ENCODE results near the gene FOXN3.

The FOXN3 gene

DNA sequence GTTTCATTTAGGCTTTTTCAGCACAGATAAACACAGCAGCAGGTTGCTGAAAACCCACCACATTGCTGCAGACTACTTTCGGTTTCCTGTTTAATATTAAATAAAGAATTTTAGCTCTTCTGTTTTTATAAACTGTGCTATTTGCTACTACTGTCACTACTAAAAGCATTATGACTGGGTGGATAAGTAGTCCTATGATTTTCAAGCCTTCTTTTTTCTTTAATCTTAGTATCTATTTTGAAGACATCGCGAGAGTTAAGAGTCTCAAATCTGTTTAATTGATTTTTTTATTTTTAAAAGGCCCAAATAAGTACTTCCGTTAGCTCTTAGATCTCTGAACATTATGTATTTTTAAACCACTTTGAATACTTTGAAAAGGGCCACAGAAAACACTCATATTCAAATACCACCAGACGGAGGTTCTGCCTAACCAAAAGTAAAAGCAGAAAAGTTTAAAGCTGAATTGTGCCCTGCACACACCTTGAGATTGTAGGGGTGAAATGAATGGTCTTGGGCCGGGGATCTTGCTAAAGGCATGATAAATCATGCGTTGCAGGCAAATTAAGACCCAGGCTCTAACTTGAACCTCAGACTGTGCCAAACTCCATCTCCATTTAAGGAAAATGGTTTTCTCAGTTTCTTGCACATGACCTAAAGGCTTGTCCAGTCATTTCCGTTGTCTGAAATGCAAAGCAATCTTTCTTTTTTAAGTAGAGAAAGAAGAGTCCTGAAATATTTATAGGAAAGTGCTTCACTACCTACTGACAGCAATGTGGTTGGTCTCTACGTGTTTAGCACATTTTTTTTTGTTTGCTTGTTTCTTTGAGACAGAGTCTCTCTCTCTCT lies 13.6 kb upstream of the FOXN3 start:
- peak; percentile 16 to 26 for DNase-seq

DNA sequence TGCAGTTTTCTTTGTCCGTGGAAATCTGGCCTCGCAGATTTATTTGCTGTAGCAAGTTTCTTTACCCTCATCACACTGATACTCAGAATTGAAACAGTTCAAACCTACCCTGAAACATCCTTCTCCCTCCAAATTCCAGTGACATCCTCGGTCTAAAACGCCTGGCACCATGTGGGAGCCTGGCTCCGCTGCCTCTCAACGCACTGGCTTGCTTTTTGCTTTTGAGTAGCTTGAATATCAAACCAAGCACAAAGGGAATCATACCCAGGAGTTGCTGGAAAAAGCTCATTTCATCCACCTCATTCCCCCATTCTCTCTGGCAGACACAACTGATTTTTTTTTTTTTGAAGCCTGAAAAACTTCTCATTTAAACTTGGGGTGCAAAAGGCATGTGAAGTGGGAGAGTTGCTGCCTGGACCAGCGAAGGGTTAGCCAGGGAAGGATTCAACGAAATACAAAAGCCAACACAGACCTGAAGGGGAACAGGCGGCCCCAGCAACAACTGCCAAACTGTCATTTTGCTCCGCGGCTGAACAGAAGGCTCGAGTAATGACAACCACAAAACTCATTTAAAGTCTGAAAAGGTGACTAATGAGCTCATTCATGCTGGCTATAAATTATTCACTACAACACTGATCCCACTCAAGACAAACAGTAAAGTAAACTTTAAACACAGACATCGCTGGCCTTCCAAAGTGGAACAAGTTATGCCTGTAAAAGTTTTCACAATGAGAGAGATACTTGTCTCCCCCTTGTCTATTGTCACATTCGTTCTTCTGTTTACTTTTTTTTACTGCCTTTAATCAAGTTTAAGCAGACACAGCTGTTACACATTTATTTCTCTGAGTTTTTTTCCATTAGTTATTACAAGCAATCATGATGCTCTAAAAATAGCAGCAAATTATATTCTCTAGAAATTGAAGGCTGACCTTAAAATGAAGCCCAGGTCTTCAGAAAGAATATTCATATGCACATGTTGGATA lies 12.5 kb upstream of the FOXN3 start:
- DNase-seq, result peak; percentile 19 to 26

DNA sequence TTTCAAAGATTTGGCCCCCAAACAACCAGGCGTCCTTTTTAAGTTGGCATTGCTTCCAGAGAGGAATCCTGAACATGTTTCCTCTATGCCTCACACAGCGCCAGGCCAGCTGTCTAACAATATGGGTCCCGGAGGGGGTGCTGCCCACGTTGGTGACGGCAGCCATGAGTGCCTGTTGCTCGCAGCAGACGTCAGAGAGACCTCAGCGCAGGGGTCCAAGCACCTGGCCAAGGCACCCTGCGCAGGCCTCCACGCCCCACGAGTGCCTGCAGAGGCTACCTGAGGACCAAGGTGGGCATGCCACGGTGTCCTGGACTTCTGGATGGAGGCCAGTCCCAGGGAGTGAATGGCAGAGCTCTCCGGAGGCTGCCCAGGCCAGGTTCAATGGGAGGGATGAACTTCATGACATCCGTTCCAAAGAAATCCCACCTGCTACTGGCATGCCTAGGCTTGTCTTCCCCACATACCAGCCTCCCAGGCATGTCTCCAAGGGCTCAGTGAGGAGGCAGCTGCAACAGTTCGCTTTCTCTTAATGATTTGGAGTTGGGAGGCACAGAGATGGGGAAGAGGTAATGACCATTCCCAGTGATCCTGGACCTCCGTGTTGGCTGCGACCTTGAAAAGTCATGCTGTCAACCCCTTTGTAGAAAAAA lies 11.6 kb upstream of the FOXN3 start:
- no peak for DNase-seq

DNA sequence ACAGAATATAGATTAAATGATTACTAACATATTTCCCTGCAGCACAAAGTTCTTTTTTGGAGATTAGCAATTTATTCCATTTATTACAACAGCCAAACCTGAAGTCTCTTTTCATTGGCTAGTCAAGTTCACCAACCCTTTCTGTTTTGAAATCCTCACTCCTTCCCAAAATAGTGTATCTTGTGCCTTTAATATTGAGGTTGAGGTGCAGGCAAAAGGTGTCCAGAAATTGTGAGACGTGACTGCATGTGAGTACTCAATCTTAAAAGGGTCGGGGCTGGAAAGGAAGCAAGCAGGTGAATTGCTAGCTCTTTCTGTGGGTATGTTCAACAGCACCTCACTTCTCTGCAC lies 11.1 kb upstream of the FOXN3 start:
- DNase-seq, result no peak

DNA sequence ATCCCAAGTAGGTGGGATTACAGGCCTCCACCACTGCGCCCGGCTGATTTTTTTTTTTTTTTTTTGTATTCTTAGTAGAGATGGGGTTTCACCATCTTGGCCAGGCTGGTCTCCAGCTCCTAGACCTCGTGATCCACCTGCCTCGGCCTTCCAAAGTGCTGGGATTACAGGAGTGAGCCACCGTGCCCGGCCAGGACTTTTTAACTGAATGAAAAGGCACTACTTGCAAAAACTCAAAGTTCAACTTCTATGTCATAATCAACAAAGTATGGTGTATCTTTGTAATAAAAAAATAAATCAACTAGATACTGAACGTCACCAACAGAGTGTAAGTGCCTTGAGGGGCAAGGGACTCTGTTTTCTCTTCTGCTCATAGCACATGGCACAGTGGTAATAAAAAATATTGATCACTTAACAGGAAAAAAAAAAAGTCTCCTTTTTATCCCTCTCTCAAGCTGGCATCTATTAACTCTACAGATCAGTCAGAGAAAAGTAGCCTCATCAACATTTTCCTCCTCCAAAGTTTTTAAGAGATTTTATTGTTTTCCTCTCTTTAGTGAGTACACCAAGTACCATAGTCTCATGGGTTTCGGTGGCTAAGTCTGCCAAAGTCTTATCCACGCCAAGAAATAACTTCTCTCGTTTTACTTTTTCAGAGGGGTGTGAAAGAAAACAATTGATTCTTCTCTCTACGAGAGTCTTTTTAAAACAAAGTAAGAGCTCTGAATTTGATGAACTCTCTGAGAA lies 10.6 kb upstream of the FOXN3 start:
- DNase-seq, result no peak

DNA sequence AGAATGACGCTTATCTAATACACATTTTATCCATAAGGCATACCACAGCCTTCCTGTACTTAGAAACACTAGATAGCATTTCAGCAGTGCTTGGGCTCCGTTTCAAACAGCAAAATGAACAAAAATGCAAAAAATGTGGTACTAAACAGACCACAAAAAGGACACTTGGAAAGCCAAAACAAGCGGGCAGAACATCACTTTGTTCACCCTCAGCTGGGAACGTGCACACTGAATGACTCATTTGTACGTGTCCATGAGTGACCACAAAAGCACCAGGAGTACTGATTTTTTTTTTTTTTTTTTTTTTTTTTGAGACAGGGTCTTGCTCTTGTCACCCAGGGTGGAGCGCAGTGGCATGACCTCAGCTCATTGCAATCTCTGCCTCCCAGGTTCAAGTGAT lies 8.9 kb upstream of the FOXN3 start:
- DNase-seq, result no peak

DNA sequence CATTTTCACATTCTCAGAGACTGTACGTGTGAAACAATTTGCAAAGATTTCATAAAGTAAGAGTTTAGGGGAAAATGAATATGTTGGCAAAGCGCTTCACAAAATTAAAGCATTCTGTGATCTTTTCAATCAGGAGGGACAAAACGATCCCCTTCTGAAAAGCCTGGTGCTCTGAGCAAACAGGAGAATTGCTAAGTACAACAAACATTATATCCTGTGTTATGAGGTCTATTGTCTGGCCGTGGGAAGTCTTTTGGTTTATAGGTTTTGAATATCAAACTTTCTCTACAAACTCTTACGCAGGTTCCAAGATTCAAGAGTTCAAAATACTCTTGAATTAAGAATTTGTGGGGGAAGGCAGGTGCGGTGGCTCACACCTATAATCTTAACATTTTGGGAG lies 7.2 kb upstream of the FOXN3 start:
- DNase-seq, result no peak

DNA sequence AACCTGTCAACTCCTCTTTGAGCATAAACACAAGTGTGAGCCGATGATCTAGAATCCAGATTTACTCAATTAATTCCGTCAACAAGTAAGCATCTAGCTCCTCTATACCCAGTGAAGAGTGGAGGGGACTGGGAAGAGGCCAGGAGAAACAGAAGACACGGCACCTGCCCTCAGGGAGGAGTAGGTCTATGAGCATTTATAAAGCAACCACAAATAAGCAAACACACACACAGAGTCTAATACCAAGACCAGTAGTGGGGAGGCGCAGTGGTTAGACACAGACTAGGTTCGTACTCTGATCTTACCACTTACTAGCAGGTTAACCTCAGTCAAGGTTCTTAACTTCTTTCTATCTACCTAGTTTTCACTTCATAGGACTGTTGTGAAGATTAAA lies 5.9 kb upstream of the FOXN3 start:
- no peak for DNase-seq

DNA sequence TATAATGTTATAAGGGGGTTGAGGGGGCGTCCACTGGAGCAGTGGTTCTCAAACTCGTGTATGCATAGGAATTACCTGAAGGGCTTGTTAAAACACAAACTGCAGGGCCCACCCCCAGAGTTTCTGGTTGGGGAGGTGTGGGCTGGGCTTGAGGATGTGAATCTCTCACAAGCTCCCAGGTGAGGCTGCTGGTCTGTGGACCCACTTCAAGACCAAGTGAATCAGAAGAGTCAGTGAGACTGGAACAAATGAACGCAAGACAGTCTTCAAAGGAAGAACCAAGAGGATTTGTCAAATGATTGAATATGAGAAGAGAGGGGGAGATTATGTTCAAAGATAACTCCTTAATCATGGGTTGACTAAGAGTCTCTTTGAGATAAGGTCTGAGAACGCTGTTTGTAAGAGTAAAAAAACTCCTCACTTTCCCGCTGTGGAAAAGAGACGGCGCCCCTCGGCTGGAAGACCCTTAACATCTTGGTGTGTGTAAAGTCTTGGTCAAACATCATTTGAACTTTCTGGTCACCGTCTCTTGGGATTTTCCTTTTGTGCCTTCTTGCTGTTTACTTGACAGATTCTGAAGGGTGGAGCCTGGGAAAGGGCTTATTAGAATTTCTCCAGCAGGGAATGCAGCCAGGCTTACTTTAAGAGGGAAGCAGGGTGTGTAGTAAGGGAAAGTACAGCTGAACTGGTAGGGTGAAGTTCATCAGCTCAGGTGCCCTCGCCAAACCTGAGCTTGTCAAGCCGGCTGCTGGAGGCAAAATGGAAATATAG lies 5.3 kb upstream of the FOXN3 start:
- peak; percentile 43 to 66 for DNase-seq

DNA sequence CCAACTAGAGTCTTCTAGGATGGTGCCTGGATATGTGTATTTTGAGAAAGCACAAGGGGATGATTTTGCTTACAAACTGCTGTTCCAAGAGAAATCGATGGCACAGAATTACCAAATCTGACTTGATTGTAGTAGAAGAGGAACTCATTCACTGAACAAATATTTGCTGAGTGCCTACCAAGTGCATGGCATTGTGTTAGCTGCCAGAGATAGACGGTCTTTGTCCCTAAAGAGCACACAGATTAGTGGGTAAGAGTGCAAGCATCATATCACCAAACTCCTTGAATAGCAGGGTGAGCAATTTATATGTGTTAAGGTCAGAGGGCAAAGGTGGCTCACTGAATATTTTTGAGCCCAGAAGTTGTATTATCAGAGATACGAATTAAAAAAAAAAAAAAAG lies 3.5 kb upstream of the FOXN3 start:
- no peak for DNase-seq

DNA sequence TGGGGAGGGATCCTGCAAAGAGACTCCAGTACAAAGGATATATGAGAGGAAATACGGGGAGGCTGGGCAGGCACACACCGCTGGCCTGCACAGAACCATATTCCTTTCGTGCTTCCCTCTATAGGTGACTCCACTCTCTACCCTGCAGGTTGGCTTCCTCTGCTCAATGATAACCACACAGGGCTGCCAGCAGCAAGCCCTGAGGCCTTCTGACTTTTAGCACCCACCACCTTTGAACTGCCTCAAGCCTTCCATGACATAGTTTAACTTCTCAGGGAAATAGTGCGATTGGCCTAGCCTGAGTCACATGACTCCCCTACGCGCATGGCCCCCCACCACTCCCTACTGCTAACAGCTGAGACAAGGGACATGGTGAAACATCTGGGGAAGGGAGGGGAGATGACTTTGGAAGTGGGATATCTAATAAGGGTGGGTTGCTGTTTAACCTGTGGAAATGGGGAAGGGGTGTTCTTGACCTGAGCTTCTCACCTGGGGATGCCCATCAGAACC lies 3.0 kb upstream of the FOXN3 start:
- no peak for DNase-seq

DNA sequence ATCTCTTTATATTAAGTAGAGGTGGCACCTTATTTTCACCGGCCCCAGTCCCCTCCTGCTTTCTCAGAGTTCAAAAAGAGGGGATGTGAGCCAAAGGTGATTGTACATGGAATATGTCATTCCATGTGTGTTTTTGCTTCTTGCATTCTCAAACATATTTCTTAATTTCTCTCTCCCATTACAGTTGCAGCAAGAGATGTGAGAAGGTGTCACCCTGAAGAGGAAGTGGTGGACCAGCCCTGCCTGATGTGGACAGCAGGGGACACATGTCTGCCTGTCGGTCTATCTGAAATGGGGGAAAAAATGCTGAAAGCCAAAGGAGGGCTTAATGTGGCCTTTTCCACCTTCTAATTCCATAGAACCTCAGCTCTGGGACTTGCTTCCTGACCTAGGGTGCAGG lies 1.9 kb upstream of the FOXN3 start:
- no peak for DNase-seq

DNA sequence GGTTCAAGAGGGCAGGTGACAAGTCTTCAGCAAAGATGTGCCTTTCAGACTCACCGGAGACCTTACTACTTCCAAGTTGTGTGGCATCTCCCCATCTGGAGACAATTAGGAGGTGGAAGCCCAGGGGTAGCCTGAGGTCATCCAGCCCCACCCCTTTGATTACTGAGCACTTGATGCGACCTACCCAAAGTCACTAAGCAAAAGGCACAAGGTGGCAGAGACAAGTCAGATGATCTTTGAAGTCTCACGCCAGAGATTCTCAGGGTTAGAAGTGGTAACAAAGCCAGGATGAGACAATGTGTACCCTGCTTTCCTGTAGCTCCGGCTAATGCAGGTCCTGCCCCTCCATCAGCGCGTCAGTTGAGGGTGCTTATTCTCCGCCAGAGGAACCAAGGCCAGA lies 1.4 kb upstream of the FOXN3 start:
- no peak for DNase-seq

DNA sequence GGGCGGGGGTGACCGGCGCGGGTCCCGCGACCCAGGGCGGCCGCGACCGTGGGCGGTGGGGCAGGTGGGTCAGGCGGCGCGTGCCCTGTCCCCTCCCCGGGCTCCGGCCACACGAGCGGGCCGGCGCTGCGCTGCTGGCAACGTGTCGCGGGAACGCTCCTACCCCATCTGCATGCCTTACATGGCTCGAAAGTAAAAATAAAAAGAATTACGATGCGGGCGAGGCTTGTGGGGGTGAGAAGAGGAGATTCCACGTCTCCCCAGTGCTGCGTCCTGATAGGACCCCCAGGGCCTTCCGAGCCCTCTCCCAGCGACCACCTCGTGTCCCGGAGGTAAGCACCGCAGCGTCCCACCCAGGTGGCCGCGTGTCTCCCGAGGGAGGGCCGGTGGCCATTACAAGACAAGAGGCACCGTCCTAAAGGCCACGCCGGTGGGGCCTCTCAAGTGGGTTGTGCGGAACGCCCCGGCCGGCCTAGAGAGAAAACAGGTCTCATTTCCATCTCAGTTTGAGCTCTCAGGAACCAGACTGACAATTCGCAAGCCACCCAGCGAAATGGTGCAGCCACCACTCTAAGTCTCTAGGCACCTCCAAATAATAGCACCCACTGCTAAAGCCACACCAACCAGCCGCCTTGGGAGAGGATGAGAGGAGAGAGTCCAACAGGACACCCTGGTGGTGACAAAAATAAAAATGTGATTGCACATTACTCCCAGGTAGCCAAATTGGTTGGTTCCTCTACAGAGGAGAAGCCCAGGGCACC lies 612 bp upstream of the FOXN3 start:
- DNase-seq, result peak; percentile 58 to 60

DNA sequence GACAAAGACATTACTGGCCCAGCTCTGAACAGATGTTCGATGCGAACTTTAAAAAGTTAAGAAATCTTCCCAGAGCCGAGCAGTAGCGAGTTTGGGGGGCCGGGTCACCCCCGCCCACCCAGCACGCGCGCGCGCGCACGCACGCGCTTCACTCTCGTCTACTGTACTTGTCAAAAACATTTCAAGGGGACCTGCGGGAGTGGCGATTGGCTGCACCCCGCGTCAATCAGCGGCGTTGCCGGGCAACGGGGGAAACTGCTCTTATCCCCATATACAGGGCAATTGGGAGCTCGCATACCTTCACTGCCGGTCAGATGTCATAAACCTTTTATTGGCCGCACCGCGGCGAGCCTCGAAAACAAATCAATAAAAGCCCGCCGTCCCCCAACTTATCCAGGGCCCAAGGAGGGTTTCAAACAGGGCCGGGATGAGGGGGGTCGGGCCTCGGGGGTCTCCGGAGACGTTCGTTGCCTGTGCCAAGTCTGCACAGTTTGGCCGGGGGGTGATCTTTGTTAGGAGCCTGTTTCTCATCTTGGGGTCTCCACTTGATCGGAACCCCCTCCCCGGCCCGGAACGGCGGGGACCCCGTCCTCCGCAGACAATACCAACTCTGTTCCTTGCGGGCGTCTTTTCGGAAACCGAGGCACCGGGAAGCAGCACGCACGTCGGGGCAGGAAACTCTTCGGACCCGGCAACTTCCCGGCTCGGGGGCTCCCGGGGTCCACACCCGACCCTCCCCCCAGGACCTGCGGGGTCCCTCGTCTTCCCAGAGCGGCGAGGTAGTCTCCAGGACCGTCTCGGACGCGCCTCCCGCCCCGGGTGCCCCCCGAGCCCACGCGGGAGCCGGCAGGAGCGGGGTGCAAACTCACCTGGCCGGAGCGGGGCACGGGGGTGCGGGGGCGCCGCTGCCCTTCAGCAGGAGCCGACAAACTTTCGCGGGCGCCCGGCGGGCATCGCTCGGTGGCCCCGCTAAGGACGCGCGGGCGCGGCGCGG lies 734 bp downstream of the FOXN3 start:
- peak; percentile 94 to 99 for DNase-seq

DNA sequence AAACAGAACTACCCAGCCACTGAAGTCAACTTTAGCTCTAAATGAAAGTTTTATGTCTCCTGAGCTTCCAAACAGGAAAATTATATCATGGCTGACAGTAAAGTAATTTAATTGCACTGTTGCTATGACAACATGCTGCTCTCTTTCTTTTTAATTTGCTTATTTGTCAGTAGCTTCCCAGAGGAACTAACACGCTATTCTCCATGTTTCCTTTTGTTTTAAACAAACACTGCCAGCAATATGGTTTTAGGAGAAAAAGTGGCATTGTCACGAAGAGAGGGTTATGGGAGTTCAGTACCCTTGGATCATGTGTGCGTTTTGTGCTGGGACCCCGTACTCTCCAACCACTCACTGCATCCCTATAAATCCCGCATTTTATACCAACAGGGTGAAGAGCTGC lies 1.9 kb downstream of the FOXN3 start:
- DNase-seq, result no peak

DNA sequence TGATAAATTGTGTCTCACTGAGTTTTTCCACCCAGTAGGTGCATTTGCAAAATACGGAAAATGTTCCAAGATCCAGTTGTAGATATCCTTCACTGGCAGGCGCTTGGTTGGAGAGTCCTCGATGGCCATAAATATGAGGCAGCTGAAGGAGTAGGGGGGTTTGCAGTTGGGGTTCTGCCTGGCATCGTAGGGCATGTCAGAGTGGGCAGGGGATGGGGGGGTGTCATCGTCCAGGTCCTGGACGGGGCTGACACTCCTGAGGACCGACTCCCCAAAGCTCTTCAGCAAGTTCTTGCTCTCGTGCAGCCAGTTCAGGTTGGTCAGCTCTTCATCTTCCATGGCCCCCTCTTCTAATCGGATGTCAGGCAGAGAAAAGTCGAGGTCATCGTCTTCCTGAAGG lies 5.1 kb downstream of the FOXN3 start:
- DNase-seq, result no peak

DNA sequence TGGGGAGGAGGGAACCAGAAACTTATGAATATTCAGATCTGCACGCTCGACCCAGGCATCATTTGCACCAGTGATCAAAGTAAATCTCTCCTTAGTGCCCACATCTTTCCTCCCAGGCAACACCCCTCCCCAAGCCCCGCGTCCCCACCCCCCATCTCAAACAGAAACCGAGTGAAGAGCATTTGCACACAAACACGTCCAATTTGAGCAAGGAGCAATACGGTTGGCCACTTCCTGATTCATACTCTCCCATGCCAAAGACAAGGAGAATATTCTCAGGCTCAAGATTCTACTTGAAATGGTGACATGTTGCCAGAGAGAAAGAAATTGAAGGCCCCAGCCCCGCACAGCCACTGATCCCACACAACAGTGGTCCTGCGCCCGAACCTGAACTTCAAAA lies 7.1 kb downstream of the FOXN3 start:
- no peak for DNase-seq

DNA sequence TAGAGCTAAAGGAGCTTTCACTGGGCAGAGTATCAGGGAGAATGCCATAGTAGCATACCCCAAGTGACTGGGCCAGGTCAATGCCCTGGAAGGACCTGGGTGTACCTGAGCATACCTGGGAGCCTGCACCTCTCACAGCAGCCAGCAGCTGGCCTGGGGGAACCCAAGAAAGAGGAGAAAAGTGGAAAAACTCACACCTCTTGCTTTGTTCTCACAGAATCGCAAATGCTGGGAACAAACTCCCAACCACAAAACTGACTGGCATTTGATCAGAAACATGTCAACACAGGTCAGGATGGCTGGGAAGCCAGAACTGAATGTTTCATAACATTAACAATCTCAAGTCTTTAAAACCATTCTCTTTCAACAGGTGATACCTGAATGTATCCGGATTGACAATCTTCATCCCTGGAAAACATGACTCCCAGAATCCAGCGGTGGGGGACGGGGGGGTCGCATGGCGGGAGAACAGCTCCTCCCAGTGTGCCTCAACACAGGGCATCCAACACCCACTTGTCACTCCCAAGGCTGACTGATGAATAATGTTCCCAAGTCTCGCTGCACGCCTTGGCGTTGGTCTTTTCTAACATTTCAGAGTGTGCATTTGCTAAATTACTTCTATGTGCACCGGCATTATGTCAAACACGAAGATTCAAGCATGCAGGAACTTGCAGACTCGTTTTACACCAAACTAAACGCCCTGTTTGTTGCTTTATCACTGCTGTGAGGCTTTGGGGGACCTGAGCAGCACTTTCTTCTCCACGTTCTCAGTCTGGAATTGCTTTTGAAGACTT lies 7.9 kb downstream of the FOXN3 start:
- DNase-seq, result no peak

Measured in activated CD4-positive, alpha-beta T cell treated with anti-CD3 and anti-CD28 coated beads for 4 hours (primary cell).